Mucosa of rectum (tissue), 2 donors: ENCODE measurements around the gene MAN1C1.

Experiments used
- H3K27ac ChIP-seq, 2 donors: one replicate each; pipeline ENCODE4 v1.7.0; 2013; ENCODE audit warnings: inconsistent platforms in 2 of 2, low read depth in 2 of 2, low read length in 2 of 2
- H3K27me3 ChIP-seq, 2 donors: one replicate each; pipeline ENCODE4 v1.7.0; 2013; ENCODE audit warnings: low read length in 2 of 2; ENCODE audit not compliant: control insufficient read depth in 2 of 2, insufficient read depth in 2 of 2
- H3K36me3 ChIP-seq, 2 donors: one replicate each; pipeline ENCODE4 v1.7.0; 2013; ENCODE audit warnings: low read length in 2 of 2; ENCODE audit not compliant: control insufficient read depth in 2 of 2, insufficient read depth in 2 of 2
- H3K4me1 ChIP-seq, 2 donors: one replicate each; pipeline ENCODE4 v1.7.0; 2013; ENCODE audit warnings: low read length in 2 of 2, mild to moderate bottlenecking in 1 of 2; ENCODE audit not compliant: control insufficient read depth in 2 of 2, insufficient read depth in 2 of 2
- H3K4me3 ChIP-seq, 2 donors: one replicate each; pipeline ENCODE4 v1.7.0; 2013; ENCODE audit warnings: low read length in 2 of 2
- H3K9ac ChIP-seq, 2 donors: one replicate each; pipeline ENCODE4 v1.7.0; 2013; ENCODE audit warnings: low read length in 2 of 2, low read depth in 1 of 2, mild to moderate bottlenecking in 1 of 2
- H3K9me3 ChIP-seq, 2 donors: one replicate each; pipeline ENCODE4 v1.7.0; 2013; ENCODE audit warnings: low read length in 2 of 2; ENCODE audit not compliant: control insufficient read depth in 2 of 2
- donor health status: healthy.
- donor health status: Normal muscosa, but diverticular disease.

The MAN1C1 gene

DNA sequence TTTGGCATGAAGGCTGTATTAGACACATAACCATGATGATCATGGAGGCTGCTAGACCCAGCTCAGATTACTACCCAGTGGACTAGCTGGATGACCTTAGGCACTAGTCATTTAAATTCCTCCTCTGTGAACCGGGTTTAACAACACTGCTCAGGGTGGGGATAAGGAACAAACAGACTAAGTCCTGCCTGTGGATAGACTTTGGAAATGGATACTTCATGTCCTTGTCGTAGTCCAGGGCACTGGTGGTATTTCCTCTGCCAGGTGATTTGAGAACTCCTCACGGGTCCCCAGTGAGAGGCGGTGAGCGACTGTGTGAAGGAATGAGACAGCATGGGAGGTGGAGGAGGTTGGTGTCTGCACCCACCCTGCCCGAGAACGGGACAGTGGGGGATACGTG is 110.5 kb downstream of the MAN1C1 start:
- Histone ChIP-seq H3K27ac (peak overlapping the region; percentile 41 to 58), H3K4me1 (peaks cover 12 to 23% of the 10 kb centered on the region in 2 donors)

DNA sequence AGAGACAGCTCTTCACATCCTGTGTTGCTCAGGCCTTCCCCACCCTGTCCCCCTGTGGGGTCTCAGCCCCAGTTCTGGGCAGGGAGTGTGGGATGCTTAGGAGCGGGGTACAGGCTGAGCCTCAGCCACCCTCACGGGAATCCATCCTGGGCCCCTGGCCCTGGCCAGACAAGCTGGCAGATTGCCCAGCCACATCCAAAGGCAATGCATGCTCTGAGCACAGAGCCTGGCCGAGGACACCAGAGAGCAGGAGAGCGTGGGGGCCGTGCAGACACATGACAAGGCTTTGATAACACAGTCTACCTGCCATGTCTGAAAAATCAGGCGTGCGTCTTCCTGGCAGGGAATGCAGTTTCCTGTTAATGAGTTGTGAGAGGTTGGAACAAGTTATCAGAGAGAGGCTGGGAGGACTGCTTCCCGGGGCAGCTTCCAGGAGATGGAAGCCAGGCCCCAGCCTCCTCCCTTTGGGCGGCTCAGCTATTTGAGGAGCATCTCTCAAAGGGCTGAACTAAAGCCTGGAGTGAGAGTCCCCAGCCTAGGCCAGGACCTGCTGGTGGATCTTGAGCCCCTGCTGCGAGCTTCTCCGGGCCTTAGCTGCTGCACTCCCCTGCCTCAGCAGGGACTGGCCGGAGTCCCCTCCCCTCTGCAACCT is 111.2 kb downstream of the MAN1C1 start:
- Histone ChIP-seq H3K4me3 (peak overlapping the region in 1 of 2 donors; percentile 20), H3K9me3 (no peaks in the 10 kb centered on the region), H3K27me3 (peaks cover 0 to 2% of the 10 kb centered on the region in 2 donors), H3K4me1 (peaks cover 12 to 23% of the 10 kb centered on the region in 2 donors), H3K36me3 (no peaks in the 10 kb centered on the region), H3K9ac (no peak overlapping the region), H3K27ac (peak overlapping the region; percentile 41 to 58)

More for the DNA sequence above, 110.5 kb downstream of the MAN1C1 start:
- no peak overlapping the region for H3K4me3 ChIP-seq
- H3K36me3 ChIP-seq, result no peaks in the 10 kb centered on the region
- peaks cover 0 to 2% of the 10 kb centered on the region in 2 donors for H3K27me3 ChIP-seq
- no peaks in the 10 kb centered on the region for H3K9me3 ChIP-seq
- no peak overlapping the region for H3K9ac ChIP-seq

DNA sequence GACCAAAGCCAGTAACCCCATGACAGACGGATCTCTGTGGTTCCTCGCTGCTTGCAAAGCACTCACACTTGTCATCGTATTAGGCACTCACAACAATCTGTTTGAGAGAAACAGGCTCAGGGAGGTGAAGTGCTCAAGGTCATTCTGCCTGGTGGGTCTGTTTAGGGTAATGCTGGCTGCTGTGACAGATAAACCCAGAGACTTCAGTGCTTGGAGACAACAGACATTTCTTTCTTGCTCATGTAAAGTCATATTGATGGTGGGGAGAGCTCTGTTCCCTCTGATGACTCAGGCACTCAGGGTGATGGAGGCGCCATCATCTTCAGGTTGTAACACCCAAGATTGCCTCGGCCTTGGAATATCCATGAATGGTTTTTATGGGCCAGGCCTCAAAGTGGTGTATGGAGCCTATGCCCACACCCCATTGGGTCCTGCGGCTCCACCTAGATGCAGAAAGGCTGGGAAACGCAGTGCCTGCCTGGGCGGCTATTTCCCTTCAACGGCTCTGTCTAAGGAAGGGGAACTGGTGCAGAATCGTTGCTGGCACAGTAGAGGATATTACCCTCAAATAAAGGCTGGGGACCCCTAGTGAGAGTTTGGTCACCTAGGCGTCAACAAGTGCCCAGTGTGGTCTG is 111.8 kb downstream of the MAN1C1 start:
- Histone ChIP-seq H3K4me1 (peaks cover 12 to 23% of the 10 kb centered on the region in 2 donors), H3K9ac (no peak overlapping the region), H3K4me3 (no peak overlapping the region)

DNA sequence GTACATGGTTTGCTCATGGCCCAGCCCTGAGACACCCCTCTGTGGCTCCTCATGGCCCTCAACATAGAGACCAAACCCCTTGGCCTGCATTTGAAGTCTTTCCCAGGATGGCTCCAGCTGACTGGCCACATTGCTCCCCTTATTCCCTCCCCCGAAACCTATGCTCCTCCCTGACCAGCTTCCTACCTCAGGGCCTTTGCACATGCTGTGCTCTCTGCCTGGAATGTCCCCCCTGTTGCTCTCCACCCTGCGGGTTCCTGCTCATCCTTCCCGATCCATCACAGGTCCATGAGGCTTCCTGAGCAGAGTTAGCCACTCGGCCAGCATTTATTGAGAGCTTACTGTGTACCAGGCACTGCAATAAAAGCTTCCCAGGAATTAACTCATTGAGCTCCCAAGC is 112.5 kb downstream of the MAN1C1 start:
- no peaks in the 10 kb centered on the region for H3K9me3 ChIP-seq
- H3K27me3 ChIP-seq, result peaks cover 0 to 2% of the 10 kb centered on the region in 2 donors
- no peak overlapping the region for H3K4me3 ChIP-seq
- no peak overlapping the region for H3K27ac ChIP-seq
- no peaks in the 10 kb centered on the region for H3K36me3 ChIP-seq
- peaks cover 12 to 23% of the 10 kb centered on the region in 2 donors for H3K4me1 ChIP-seq
- H3K9ac ChIP-seq, result no peak overlapping the region

More for the DNA sequence above, 111.8 kb downstream of the MAN1C1 start:
- Histone ChIP-seq H3K27ac (no peak overlapping the region), H3K27me3 (peaks cover 0 to 2% of the 10 kb centered on the region in 2 donors), H3K9me3 (no peaks in the 10 kb centered on the region), H3K36me3 (no peaks in the 10 kb centered on the region)

DNA sequence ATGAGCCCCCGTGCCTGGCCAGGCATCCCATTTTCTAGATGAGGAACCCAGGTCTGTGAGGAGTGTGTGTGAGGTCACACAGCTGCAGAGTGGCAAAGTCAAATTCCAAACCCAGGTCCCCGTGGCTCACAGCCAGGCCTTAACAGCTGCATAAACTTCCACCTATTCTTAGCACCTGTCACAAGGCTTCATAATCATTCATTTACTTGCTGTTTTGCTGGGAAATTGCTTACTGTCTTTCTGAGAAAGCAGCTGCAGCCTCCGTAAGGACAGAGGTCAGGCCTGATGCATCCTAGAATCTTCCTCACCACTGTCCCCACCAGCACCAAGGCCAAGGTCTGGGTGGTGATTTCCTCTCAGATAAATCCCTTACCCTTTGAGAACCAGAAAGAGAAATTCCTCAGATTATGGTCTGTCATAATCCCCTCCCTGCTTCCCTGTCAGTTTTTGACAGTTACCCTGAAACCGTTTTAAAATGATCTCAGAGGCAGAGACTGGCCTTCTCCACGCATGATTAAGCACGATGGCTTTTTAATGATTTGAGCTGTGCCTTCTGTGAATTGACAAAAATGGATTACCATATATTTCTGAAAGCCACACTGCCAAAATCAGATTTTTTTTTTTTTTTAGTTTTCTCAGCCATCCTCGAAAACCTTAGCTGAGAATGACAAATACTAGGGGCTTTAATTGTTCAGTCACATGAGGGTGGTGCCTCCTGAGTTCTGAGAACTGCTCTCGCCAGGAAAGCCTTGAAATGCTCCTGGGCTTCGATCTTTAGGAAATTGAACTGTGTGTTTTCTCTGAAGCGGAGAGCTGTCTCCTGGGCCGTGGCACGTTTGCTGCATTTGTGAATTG is 113.4 kb downstream of the MAN1C1 start:
- H3K27ac ChIP-seq, result no peak overlapping the region

DNA sequence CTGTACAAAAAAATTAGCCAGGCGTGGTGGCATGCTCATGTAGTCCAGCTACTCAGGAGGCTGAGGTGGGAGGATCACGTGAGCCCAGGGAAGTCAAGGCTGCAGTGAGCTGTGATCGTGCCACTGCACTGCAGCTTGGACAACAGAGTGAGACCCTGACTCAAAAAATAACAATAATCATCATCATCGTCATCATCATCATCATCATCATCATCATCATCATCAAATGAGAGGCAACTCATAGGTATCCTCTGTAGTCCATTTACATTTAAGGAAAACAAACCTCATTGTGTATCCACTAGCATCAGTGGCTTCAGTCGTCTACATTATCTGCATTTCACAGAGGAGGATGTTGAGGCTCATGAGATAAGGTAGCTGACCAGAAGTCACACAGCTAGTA is 114.6 kb downstream of the MAN1C1 start:
- Histone ChIP-seq H3K9ac (no peak overlapping the region), H3K27ac (no peak overlapping the region), H3K9me3 (no peaks in the 10 kb centered on the region), H3K4me1 (peaks cover 12 to 23% of the 10 kb centered on the region in 2 donors), H3K36me3 (no peaks in the 10 kb centered on the region), H3K27me3 (peaks cover 0 to 2% of the 10 kb centered on the region in 2 donors), H3K4me3 (no peak overlapping the region)

More for the DNA sequence above, 113.4 kb downstream of the MAN1C1 start:
- H3K9ac ChIP-seq, result no peak overlapping the region
- H3K27me3 ChIP-seq, result peaks cover 0 to 2% of the 10 kb centered on the region in 2 donors
- no peak overlapping the region for H3K4me3 ChIP-seq
- no peaks in the 10 kb centered on the region for H3K36me3 ChIP-seq
- no peaks in the 10 kb centered on the region for H3K9me3 ChIP-seq
- peaks cover 12 to 23% of the 10 kb centered on the region in 2 donors for H3K4me1 ChIP-seq

DNA sequence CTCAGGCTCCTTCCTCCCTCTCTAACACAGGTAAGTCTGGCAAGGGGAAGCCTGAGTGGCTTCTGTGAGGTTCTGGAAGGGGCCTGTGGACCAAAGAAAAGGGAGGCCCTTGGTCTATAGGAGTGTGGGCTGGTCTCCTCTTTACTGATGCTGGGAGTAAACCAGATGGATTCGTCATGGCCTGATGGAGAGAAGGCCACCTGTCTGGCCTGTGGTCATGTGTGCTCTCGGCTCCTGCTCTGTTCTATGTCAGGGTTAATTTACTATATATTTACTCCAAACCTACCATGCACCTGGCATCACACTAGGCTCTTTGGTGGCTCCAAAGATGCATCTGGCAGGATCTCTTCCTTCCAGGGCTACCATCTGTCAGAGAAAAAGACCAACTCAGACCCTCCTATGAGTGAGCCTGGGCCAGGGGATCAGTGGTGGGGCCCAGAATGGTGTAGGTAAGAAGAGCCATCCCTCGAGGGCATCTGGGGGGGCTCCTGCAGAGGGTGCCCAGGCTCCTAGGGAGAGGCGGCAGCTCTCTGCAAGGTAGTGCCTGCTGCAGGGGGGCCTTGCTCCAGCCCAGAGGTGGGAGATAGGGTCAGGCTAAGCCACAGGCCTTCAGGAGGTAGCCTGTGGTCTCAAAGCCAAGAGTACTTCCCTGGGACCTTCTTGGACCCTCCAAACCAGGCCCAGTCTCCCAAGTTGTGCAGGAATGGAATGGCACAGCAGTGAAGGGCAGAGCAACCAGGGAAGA is 115.2 kb downstream of the MAN1C1 start:
- Histone ChIP-seq H3K4me1 (peaks cover 12 to 21% of the 10 kb centered on the region in 2 donors), H3K9me3 (no peaks in the 10 kb centered on the region), H3K4me3 (no peak overlapping the region), H3K36me3 (no peaks in the 10 kb centered on the region), H3K27ac (no peak overlapping the region), H3K27me3 (peaks cover 0 to 2% of the 10 kb centered on the region in 2 donors), H3K9ac (no peak overlapping the region)

DNA sequence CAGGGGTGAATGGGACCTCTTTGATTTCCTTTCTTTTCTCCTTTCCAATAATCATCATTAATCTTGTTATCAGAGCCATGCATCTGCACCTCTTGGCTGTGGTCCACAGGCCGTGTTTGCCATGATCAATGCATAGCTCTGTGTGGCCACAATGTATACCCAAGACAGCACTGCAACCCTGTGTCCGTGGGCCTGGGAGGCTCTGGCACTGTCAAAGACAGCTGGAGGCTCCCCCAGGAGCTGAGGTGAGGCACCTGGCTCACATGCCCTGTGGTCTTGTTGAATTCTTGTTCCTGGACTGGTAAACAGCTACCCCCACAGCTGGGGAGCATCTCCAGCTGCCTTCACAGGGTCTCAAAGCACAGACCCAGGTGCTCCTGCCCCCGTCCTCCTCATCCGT is 116.2 kb downstream of the MAN1C1 start:
- peaks cover 0 to 2% of the 10 kb centered on the region in 2 donors for H3K27me3 ChIP-seq
- no peak overlapping the region for H3K27ac ChIP-seq
- H3K4me3 ChIP-seq, result no peak overlapping the region
- no peak overlapping the region for H3K9ac ChIP-seq
- peaks cover 5 to 11% of the 10 kb centered on the region in 2 donors for H3K4me1 ChIP-seq
- H3K9me3 ChIP-seq, result no peaks in the 10 kb centered on the region
- H3K36me3 ChIP-seq, result no peaks in the 10 kb centered on the region

DNA sequence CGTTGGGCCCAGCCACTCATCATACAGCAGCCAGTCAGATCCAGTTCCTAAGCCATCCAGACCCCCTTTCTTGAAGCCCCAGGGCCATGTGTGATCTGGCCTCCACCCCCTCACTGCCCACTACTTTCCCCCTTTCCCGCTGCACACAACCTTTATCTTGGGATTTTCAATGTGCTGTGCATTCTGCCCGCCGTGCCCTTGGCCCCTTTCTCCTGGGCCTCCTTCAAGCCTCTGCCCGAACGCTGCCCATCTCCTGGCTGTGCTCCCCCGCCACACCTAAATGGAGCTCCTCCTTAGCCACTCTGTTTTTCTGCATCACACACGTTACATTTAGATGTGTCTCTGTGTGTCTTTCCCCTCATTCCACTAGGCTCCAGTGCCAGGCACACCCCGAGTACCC is 116.7 kb downstream of the MAN1C1 start:
- Histone ChIP-seq H3K36me3 (no peaks in the 10 kb centered on the region), H3K27me3 (peaks cover 0 to 2% of the 10 kb centered on the region in 2 donors), H3K27ac (no peak overlapping the region), H3K4me3 (no peak overlapping the region), H3K4me1 (peaks cover 5 to 8% of the 10 kb centered on the region in 2 donors), H3K9ac (no peak overlapping the region), H3K9me3 (no peaks in the 10 kb centered on the region)
